GM19455 (cell line): ENCODE data around the gene ANKRD39.
"Not testable (repeated sequence)": the region's sequence is repeated elsewhere in the genome, so short reads cannot be mapped to it uniquely, and the experiment has no call there.

Source experiments
- ATAC-seq: cut with Tn5 transposase; IDR thresholded peaks from one replicate; pipeline ENCODE4 v1.9.1; 2021; ENCODE audit not compliant: unreplicated experiment

Gene ANKRD39

GRCh38 chr2:96857667-96858372, at the start of gene ANKRD39:
Gene ANKRD39 (minus strand): TSS chr2:96858016. CDS start chr2:96857987, 29 bp downstream.
- ATAC-seq, result peak; percentile 93

GRCh38 chr2:96906729-96907114, 48.9 kb upstream of the ANKRD39 start:
- no peak for ATAC-seq

GRCh38 chr2:96903815-96904214, 46.0 kb upstream of the ANKRD39 start:
- no peak for ATAC-seq

- ATAC-seq, result no peak
These were observed 45.5 kb upstream of the ANKRD39 start for GRCh38 chr2:96903318-96903717.

GRCh38 chr2:96900237-96900636, 42.4 kb upstream of the ANKRD39 start:
- no peak for ATAC-seq

- no peak for ATAC-seq
These were observed 41.6 kb upstream of the ANKRD39 start for GRCh38 chr2:96899413-96899741.

GRCh38 chr2:96898641-96899412, 41.0 kb upstream of the ANKRD39 start:
- ATAC-seq, result no peak

GRCh38 chr2:96898135-96898505, 40.3 kb upstream of the ANKRD39 start:
- ATAC-seq, result no peak

- no peak for ATAC-seq
These were observed 39.8 kb upstream of the ANKRD39 start for GRCh38 chr2:96897491-96898134.

- no peak for ATAC-seq
These were observed 38.2 kb upstream of the ANKRD39 start for GRCh38 chr2:96895746-96896651.

GRCh38 chr2:96895032-96895745, 37.4 kb upstream of the ANKRD39 start:
- ATAC-seq, result no peak

GRCh38 chr2:96894151-96894531, 36.3 kb upstream of the ANKRD39 start:
- no peak for ATAC-seq

- no peak for ATAC-seq
These were observed 35.7 kb upstream of the ANKRD39 start for GRCh38 chr2:96893289-96894150.

GRCh38 chr2:96891591-96892333, 33.9 kb upstream of the ANKRD39 start:
- ATAC-seq, result no peak

- ATAC-seq, result no peak
These were observed 33.0 kb upstream of the ANKRD39 start for GRCh38 chr2:96890726-96891385.

GRCh38 chr2:96890252-96890651, 32.4 kb upstream of the ANKRD39 start:
- ATAC-seq, result no peak

- ATAC-seq, result not testable (repeated sequence)
These were observed 31.7 kb upstream of the ANKRD39 start for GRCh38 chr2:96889502-96889901.
